GM12878 (cell line): ENCODE data around the gene MDGA2. TPM values are rescaled to one million over a fixed set of nuclear protein-coding genes. Genes with fewer than 3 reads are reported as not detected.

Experiments used
- ATAC-seq: fragments of 200-7000 bp; cut with Tn5 transposase; 3 replicates; pipeline ENCODE4 v1.9.1; 2020; ENCODE audit warnings: mild to moderate bottlenecking, moderate library complexity
- BruUV-seq: library from RNA; stranded (reverse); fragments of 400-500 nt; replicated peaks from 2 replicates; lab custom pipeline; 2021; lab: Mats Ljungman, UMichigan
- CTCF ChIA-PET: fragments of 300-600 bp; sonication (Branson Sonifier 250); formaldehyde crosslinking; extraction: SDS; loops from one replicate; lab custom pipeline; 2021; ENCODE audit warnings: inconsistent platforms; lab: Yijun Ruan, JAX
- POLR2A ChIA-PET: fragments of 350-600 bp; formaldehyde crosslinking; extraction: SDS; loops from one replicate; lab custom pipeline; 2021; ENCODE audit warnings: inconsistent platforms; lab: Charles Lee
- RAD21 ChIA-PET: fragments of 300-600 bp; sonication (Branson Sonifier 250); formaldehyde crosslinking; loops from one replicate; lab custom pipeline; 2023; ENCODE audit warnings: antibody characterized with exemption; ENCODE audit not compliant: unreplicated experiment; lab: Charles Lee
- SMC1A ChIA-PET: fragments of 300-600 bp; sonication (Branson Sonifier 250); formaldehyde crosslinking; loops from one replicate; lab custom pipeline; 2023; ENCODE audit not compliant: unreplicated experiment, uncharacterized antibody; lab: Charles Lee
- DNase-seq: peaks from one replicate; pipeline ENCODE4 v3.0.0-alpha.2; 2011; ENCODE audit warnings: low read depth, low spot score
- FAIRE-seq: peaks from 3 replicates; lab custom pipeline; 2011; peaks lifted over from hg19 to GRCh38; lab: Jason Lieb, UNC
- H2AFZ ChIP-seq: 2 replicates; pipeline ENCODE4 v1.6.0; 2011; ENCODE audit warnings: low read depth, low read length, control low read depth; ENCODE audit not compliant: control insufficient read depth
- H3K27ac ChIP-seq: 2 replicates; pipeline ENCODE4 v1.5.1; 2011; ENCODE audit warnings: control low read depth; ENCODE audit not compliant: control insufficient read depth, insufficient read depth
- H3K27me3 ChIP-seq, 2 experiments: replicated peaks in 1 of 2; 2 replicates each; pipeline versions ENCODE4 v1.6.0 to v1.6.1; 2011; ENCODE audit warnings: low read length in 1 of 2; ENCODE audit not compliant: control insufficient read depth in 2 of 2, insufficient read depth in 2 of 2
- H3K36me3 ChIP-seq, 2 experiments: 2 replicates each; pipeline ENCODE4 v1.5.1; 2011; ENCODE audit warnings: low read length in 1 of 2; ENCODE audit not compliant: control insufficient read depth in 2 of 2, insufficient read depth in 2 of 2
- H3K4me1 ChIP-seq: 2 replicates; pipeline ENCODE4 v1.6.1; 2011; ENCODE audit warnings: mild to moderate bottlenecking, low read length, moderate library complexity, mixed read lengths; ENCODE audit not compliant: control insufficient read depth, insufficient read depth
- H3K4me2 ChIP-seq: 2 replicates; pipeline ENCODE4 v1.6.0; 2011; ENCODE audit warnings: control low read depth; ENCODE audit not compliant: control insufficient read depth, insufficient read depth
- H3K4me3 ChIP-seq: fragments of 200-600 bp; sonication (generic); 2 replicates; pipeline ENCODE4 v1.5.1; 2016
- H3K79me2 ChIP-seq: 2 replicates; pipeline ENCODE4 v1.6.0; 2011; ENCODE audit warnings: low read length; ENCODE audit not compliant: control insufficient read depth, insufficient read depth
- H3K9ac ChIP-seq: 2 replicates; pipeline ENCODE4 v1.8.0; 2011; ENCODE audit warnings: low read length, control low read depth, mixed read lengths; ENCODE audit not compliant: control insufficient read depth, insufficient read depth
- H3K9me3 ChIP-seq: replicated peaks from 3 replicates; pipeline ENCODE4 v1.5.1; 2011; ENCODE audit warnings: mild to moderate bottlenecking, low read length; ENCODE audit not compliant: control insufficient read depth, insufficient read depth
- H4K20me1 ChIP-seq: 2 replicates; pipeline ENCODE4 v1.6.0; 2011; ENCODE audit not compliant: control insufficient read depth, insufficient read depth
- BHLHE40 ChIP-seq, 2 experiments: fragments of 450-650 bp in 1 of 2; IDR thresholded peaks; 2 replicates each; pipeline ENCODE4 v1.6.1; 2011 to 2017; ENCODE audit warnings: low read depth in 2 of 2, borderline replicate concordance in 1 of 2, improper control_type of control experiment in 1 of 2, low read length in 1 of 2, mild to moderate bottlenecking in 1 of 2
- CBX3 ChIP-seq: fragments of 200-600 bp; sonication (generic); IDR thresholded peaks from 2 replicates; pipeline ENCODE4 v1.6.1; 2016; ENCODE audit warnings: low read depth, borderline replicate concordance
- CBX5 ChIP-seq: sonication (generic); IDR thresholded peaks from 2 replicates; pipeline ENCODE4 v1.6.1; 2016; ENCODE audit warnings: low read depth, moderate library complexity, mild to moderate bottlenecking, inconsistent platforms
- CEBPB ChIP-seq, 2 experiments: fragments of 150-350 bp in 1 of 2; IDR thresholded peaks; 2 replicates each; pipeline ENCODE4 v1.6.1; 2012 to 2014; ENCODE audit warnings: low read depth in 2 of 2, low read length in 2 of 2, borderline replicate concordance in 1 of 2, inconsistent platforms in 1 of 2
- FOS ChIP-seq: IDR thresholded peaks from 3 replicates; pipeline ENCODE4 v1.6.1; 2011; ENCODE audit warnings: borderline replicate concordance; ENCODE audit not compliant: insufficient read length; ENCODE audit errors: extremely low read depth
- FOXM1 ChIP-seq: IDR thresholded peaks from 2 replicates; pipeline ENCODE4 v1.6.1; 2012; ENCODE audit warnings: low read depth, mild to moderate bottlenecking, inconsistent platforms, low read length, moderate library complexity
- GATAD2B ChIP-seq: fragments of 450-650 bp; conservative IDR thresholded peaks from 2 replicates; pipeline ENCODE4 v1.6.1; 2017; ENCODE audit warnings: low read depth, mild to moderate bottlenecking, moderate library complexity
- HCFC1 ChIP-seq: fragments of 150-350 bp; IDR thresholded peaks from 2 replicates; pipeline ENCODE4 v1.6.1; 2014; ENCODE audit warnings: low read length
- NRF1 ChIP-seq: conservative IDR thresholded peaks from 2 replicates; pipeline ENCODE4 v1.6.1; 2011; ENCODE audit warnings: mild to moderate bottlenecking, low read depth, low read length, improper control_type of control experiment
- PAX8 ChIP-seq: fragments of 450-650 bp; IDR thresholded peaks from 2 replicates; pipeline ENCODE4 v1.6.1; 2017; ENCODE audit warnings: mild to moderate bottlenecking, moderate library complexity
- PML ChIP-seq: IDR thresholded peaks from 2 replicates; pipeline ENCODE4 v1.6.1; 2012; ENCODE audit warnings: low read length, inconsistent platforms
- RAD51 ChIP-seq: fragments of 450-650 bp; IDR thresholded peaks from 2 replicates; pipeline ENCODE4 v1.6.1; 2016; ENCODE audit warnings: moderate library complexity, mild to moderate bottlenecking, inconsistent platforms
- RBBP5 ChIP-seq: fragments of 200-600 bp; sonication (generic); conservative IDR thresholded peaks from 2 replicates; pipeline ENCODE4 v1.6.1; 2016
- SIX5 ChIP-seq: IDR thresholded peaks from 2 replicates; pipeline ENCODE4 v1.6.1; 2011; ENCODE audit warnings: mild to moderate bottlenecking, low read depth, low read length, moderate library complexity; ENCODE audit not compliant: severe bottlenecking
- SMAD1 ChIP-seq: fragments of 450-650 bp; IDR thresholded peaks from 2 replicates; pipeline ENCODE4 v1.6.1; 2018; ENCODE audit warnings: mild to moderate bottlenecking, low read depth; ENCODE audit not compliant: partially characterized antibody
- TAF1 ChIP-seq: IDR thresholded peaks from 2 replicates; pipeline ENCODE4 v1.6.1; 2011; ENCODE audit warnings: mild to moderate bottlenecking, low read depth, low read length, borderline replicate concordance
- ZNF24 ChIP-seq: fragments of 450-650 bp; IDR thresholded peaks from 2 replicates; pipeline ENCODE4 v1.6.1; 2017; ENCODE audit warnings: antibody characterized with exemption, mild to moderate bottlenecking
- WGBS: methylation state at CpG from one replicate; pipeline ENCODE4 v1.1.6; 2016; ENCODE audit warnings: low lambda C conversion rate; ENCODE audit not compliant: insufficient replicate concordance, insufficient coverage; ENCODE audit errors: missing lambda C conversion rate; 5-methylcytosine and 5-hydroxymethylcytosine counted together
- in situ Hi-C: fragments of 300-500 bp; cut with MboI; formaldehyde crosslinking; loops from 9 replicates; pipeline ENCODE4 v1.14.3; 2018; ENCODE audit warnings: mixed read lengths
- intact Hi-C: fragments of 100-400 bp; cut with micrococcal nuclease; formaldehyde crosslinking; loops from one replicate; pipeline ENCODE4 v1.14.2; 2022; ENCODE audit not compliant: unreplicated experiment
- polyA plus RNA-seq, 11 experiments: library from polyadenylated mRNA; depleted of rRNA in 4 of 11; unstranded in 6 of 11; stranded (reverse) in 5 of 11; fragments of >200 nt; fragmentation: Nextera tagmentation in 4 of 11; fragmentation: Illumina TruSeq in 1 of 11; extraction: Ambion mirVana in 4 of 11; extraction: Trizol in 1 of 11; gene quantifications; 1 replicate in 1 of 11; 2 replicates in 10 of 11; pipeline versions ENCODE4 v1.2.1 to v1.2.3, GENCODE V29; 2011 to 2016; ENCODE audit warnings: inconsistent platforms in 2 of 11, missing spikeins in 2 of 11, low read depth in 1 of 11
- total RNA-seq, 4 experiments: library from RNA; depleted of rRNA in 3 of 4; stranded (reverse); fragments of >200 nt in 3 of 4; fragmentation: Illumina TruSeq in 1 of 4; extraction: Trizol in 1 of 4; gene quantifications; 2 replicates each; pipeline versions ENCODE4 v1.2.1 to v1.2.3, GENCODE V29; 2013 to 2021
- TF ChIP-seq, protein P1 (sequence below), 3 experiments: IDR thresholded peaks in 2 of 3; conservative IDR thresholded peaks in 1 of 3; 2 replicates each; pipeline ENCODE4 v1.5.1; 2011; ENCODE audit warnings: low read depth in 3 of 3, low read length in 3 of 3, mild to moderate bottlenecking in 3 of 3, control low read depth in 2 of 3, moderate library complexity in 2 of 3, inconsistent platforms in 1 of 3, mixed read lengths in 1 of 3; ENCODE audit not compliant: control insufficient read depth in 2 of 3, insufficient read depth in 1 of 3; ENCODE audit errors: extremely low read depth in 1 of 3
- TF ChIP-seq, protein P2 (sequence below): IDR thresholded peaks from 2 replicates; pipeline ENCODE4 v1.6.1; 2011; ENCODE audit warnings: borderline replicate concordance, low read depth, mild to moderate bottlenecking, moderate library complexity, low read length; ENCODE audit not compliant: insufficient read depth, poor library complexity, severe bottlenecking

Gene MDGA2
- total and polyA plus RNA-seq, 10 of the 15 experiments (the other 5 are each of a cell fraction or from before 2014, with no cell fraction given), result not detected

DNA sequence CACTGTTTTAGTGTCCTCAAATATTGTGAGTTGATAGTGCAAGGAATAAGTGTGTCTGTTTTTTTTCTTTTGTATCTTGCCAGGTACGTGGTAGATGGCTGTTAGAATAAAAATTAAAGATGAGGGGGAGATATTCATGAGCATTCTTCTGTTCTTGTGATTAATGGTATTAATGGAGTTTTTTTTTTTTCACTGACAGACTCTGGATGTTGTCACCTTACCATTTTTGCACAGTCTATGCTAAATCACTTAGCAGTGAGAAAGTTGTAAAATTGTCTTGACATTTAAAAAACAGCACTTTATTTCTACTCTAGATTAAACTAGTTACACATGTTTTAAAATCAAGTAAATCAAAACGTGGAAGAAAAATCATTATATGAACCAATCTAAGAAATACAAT is 204.3 kb downstream of the MDGA2 start:
- POLR2A ChIA-PET, result no interaction called here
- no peak for FAIRE-seq

DNA sequence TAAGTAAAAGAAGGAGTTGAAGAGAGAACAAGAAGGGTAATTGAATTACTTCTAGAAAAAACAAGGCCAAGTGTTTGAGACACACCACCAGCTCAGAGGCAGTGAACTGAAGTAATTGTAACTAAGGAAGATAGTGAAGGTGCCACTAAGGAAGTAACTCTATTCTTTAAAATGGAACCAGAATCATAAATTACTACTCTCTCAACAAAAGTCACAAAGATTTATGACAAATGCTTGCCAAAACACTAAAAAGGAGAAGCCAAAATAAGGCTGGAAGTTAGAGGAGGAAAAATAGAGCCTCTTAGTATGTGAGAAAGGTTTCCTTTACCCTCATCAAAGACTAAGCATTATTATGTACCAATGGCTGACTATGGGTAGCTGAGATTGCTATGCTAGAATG is 208.5 kb downstream of the MDGA2 start:
- SMC1A ChIA-PET, result no interaction called here
- Histone ChIP-seq H3K79me2 (no peaks in the 10 kb centered on the region), H3K4me2 (no peak overlapping the region)
- TF ChIP-seq BHLHE40 (IDR thresholded peaks at IDR 0.05; ENCODE audit: borderline replicate concordance in 1 of 2, low read depth in 2 of 2, low read length in 1 of 2), result no peak
- no peak for TF ChIP-seq PML
- TF ChIP-seq, protein P1, sequence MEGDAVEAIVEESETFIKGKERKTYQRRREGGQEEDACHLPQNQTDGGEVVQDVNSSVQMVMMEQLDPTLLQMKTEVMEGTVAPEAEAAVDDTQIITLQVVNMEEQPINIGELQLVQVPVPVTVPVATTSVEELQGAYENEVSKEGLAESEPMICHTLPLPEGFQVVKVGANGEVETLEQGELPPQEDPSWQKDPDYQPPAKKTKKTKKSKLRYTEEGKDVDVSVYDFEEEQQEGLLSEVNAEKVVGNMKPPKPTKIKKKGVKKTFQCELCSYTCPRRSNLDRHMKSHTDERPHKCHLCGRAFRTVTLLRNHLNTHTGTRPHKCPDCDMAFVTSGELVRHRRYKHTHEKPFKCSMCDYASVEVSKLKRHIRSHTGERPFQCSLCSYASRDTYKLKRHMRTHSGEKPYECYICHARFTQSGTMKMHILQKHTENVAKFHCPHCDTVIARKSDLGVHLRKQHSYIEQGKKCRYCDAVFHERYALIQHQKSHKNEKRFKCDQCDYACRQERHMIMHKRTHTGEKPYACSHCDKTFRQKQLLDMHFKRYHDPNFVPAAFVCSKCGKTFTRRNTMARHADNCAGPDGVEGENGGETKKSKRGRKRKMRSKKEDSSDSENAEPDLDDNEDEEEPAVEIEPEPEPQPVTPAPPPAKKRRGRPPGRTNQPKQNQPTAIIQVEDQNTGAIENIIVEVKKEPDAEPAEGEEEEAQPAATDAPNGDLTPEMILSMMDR (IDR thresholded peaks at IDR 0.05 in 2 of 3, conservative IDR thresholded peaks at IDR 0.05 in 1 of 3; ENCODE audit: control insufficient read depth in 2 of 3, extremely low read depth in 1 of 3, insufficient read depth in 1 of 3, low read depth in 3 of 3, low read length in 3 of 3), result no peak
- no peak for TF ChIP-seq GATAD2B
- no peak for TF ChIP-seq NRF1
- TF ChIP-seq SIX5, result no peak
- TF ChIP-seq FOXM1, result no peak
- TF ChIP-seq TAF1, result no peak
- TF ChIP-seq RBBP5, result no peak
- no peak for TF ChIP-seq SMAD1
- no peak for TF ChIP-seq CBX3
- TF ChIP-seq CEBPB (IDR thresholded peaks at IDR 0.05; ENCODE audit: borderline replicate concordance in 1 of 2, low read depth in 2 of 2, low read length in 2 of 2), result no peak
- TF ChIP-seq ZNF24, result no peak
- TF ChIP-seq RAD51, result no peak

More for the DNA sequence above, 204.3 kb downstream of the MDGA2 start:
- Histone ChIP-seq H3K27me3 (no peaks in the 10 kb centered on the region), H3K9ac (no peak overlapping the region), H3K9me3 (no peaks in the 10 kb centered on the region), H3K36me3 (no peaks in the 10 kb centered on the region), H3K4me3 (no peak overlapping the region), H3K79me2 (no peaks in the 10 kb centered on the region), H3K27ac (no peak overlapping the region), H2AFZ (no peak overlapping the region), H3K4me1 (no peaks in the 10 kb centered on the region), H3K4me2 (no peak overlapping the region)
- CTCF ChIA-PET, result no interaction called here
- intact Hi-C loops (no loop called here), in situ Hi-C loops (no loop called here)
- WGBS, result 0% methylated on average over 2 of the region's 2 CpGs
- DNase-seq, result no peak
- ATAC-seq, result no peak
- SMC1A ChIA-PET, result no interaction called here
- TF ChIP-seq HCFC1, result no peak
- TF ChIP-seq CBX5, result no peak
- no peak for TF ChIP-seq FOS
- TF ChIP-seq PAX8, result no peak
- TF ChIP-seq, protein P2, sequence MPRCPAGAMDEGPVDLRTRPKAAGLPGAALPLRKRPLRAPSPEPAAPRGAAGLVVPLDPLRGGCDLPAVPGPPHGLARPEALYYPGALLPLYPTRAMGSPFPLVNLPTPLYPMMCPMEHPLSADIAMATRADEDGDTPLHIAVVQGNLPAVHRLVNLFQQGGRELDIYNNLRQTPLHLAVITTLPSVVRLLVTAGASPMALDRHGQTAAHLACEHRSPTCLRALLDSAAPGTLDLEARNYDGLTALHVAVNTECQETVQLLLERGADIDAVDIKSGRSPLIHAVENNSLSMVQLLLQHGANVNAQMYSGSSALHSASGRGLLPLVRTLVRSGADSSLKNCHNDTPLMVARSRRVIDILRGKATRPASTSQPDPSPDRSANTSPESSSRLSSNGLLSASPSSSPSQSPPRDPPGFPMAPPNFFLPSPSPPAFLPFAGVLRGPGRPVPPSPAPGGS, result no peak
- TF ChIP-seq, all 136 proteins: peak for 0
- BruUV-seq, result no TSS peak
- RAD21 ChIA-PET, result no interaction called here
- no peaks in the 10 kb centered on the region for H4K20me1 ChIP-seq

More for the DNA sequence above, 208.5 kb downstream of the MDGA2 start:
- H3K4me3 ChIP-seq, result no peak overlapping the region
- DNase-seq (no peak), FAIRE-seq (no peak), ATAC-seq (no peak)
- intact Hi-C loops (no loop called here), in situ Hi-C loops (no loop called here)
- no peak overlapping the region for H3K27ac ChIP-seq
- H3K27me3 ChIP-seq, result no peaks in the 10 kb centered on the region
- H3K36me3 ChIP-seq, result no peaks in the 10 kb centered on the region
- ChIA-PET POLR2A (no interaction called here), RAD21 (no interaction called here), CTCF (no interaction called here)
- H3K4me1 ChIP-seq, result no peaks in the 10 kb centered on the region
- H4K20me1 ChIP-seq, result no peaks in the 10 kb centered on the region
- H3K9me3 ChIP-seq, result no peaks in the 10 kb centered on the region
- H2AFZ ChIP-seq, result no peak overlapping the region
- H3K9ac ChIP-seq, result no peak overlapping the region
- no TSS peak for BruUV-seq
